BLaER1 (cell line): ENCODE data around the gene GALNT18.

Experiments
- H3K27ac ChIP-seq: shearing (Covaris generic); formaldehyde crosslinking; 2 replicates; pipeline ENCODE4 v1.8.1; 2022
- H3K27me3 ChIP-seq: shearing (Covaris generic); formaldehyde crosslinking; 2 replicates; pipeline ENCODE4 v1.8.1; 2022
- H3K36me3 ChIP-seq: shearing (Covaris generic); formaldehyde crosslinking; 2 replicates; pipeline ENCODE4 v1.8.1; 2022
- H3K4me1 ChIP-seq: shearing (Covaris generic); formaldehyde crosslinking; 2 replicates; pipeline ENCODE4 v1.8.1; 2022
- H3K4me2 ChIP-seq: shearing (Covaris generic); formaldehyde crosslinking; 2 replicates; pipeline ENCODE4 v1.8.1; 2022
- H3K4me3 ChIP-seq: shearing (Covaris generic); formaldehyde crosslinking; 2 replicates; pipeline ENCODE4 v1.8.1; 2022
- H3K9ac ChIP-seq: shearing (Covaris generic); formaldehyde crosslinking; 2 replicates; pipeline ENCODE4 v1.8.1; 2022
- H3K9me3 ChIP-seq: shearing (Covaris generic); formaldehyde crosslinking; 2 replicates; pipeline ENCODE4 v1.8.1; 2022
- H4K20me1 ChIP-seq: shearing (Covaris generic); formaldehyde crosslinking; 2 replicates; pipeline ENCODE4 v1.8.1; 2022
- Cebpa-rat ChIP-seq: shearing (Covaris generic); IDR thresholded peaks from 2 replicates; pipeline ENCODE4 v1.8.1; 2022

GALNT18 gene

DNA sequence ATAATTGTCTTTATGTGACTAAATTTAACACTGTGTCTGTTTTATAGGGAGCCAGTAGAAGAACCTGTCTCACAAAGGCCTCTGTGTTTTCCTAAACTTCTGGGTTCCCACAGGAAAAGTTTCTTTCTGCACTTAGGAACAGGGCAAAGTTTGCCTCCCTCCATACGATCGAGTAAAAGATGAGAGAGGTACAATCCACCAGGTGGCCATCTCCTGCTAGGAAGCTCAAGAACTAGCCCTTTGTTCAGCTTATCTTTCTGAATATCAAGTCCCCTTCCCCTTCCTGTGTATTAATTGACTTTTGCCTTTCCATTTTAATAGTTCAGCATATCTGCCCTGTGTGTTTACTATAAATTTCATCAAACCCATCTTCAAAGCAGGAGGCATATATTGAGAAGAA lies 286.8 kb downstream of the GALNT18 start:
- H3K4me1 ChIP-seq = no peaks in the 10 kb centered on the region
- no peak overlapping the region for H3K4me3 ChIP-seq
- no peaks in the 10 kb centered on the region for H3K36me3 ChIP-seq
- no peaks in the 10 kb centered on the region for H4K20me1 ChIP-seq
- no peak overlapping the region for H3K9ac ChIP-seq
- no peak overlapping the region for H3K4me2 ChIP-seq
- no peak for TF ChIP-seq Cebpa-rat
- H3K27me3 ChIP-seq = no peaks in the 10 kb centered on the region
- no peaks in the 10 kb centered on the region for H3K9me3 ChIP-seq
- H3K27ac ChIP-seq = no peak overlapping the region

DNA sequence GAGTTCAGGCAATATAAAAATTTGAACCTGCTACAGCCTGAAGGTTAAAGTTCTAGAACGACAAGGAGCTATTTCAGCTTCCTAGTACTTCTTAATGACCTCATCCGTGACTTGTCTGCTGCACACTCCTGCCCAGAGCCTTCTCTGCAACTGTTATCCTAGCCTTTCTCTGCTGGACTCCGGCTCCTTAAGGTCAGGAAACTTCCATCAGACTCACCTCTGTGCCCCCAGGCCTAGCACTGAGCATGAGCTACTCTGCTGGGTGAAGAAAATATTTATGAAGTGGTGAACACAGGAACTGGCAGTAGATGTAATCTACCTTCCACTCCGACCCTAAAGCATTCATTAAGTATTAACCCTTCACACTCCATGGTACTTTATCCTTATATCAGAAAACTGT lies 287.2 kb downstream of the GALNT18 start:
- no peak overlapping the region for H3K4me2 ChIP-seq
- no peaks in the 10 kb centered on the region for H3K4me1 ChIP-seq
- no peaks in the 10 kb centered on the region for H3K27me3 ChIP-seq
- no peak overlapping the region for H3K9ac ChIP-seq
- no peaks in the 10 kb centered on the region for H3K36me3 ChIP-seq
- no peaks in the 10 kb centered on the region for H3K9me3 ChIP-seq
- no peaks in the 10 kb centered on the region for H4K20me1 ChIP-seq
- TF ChIP-seq Cebpa-rat = no peak
- H3K27ac ChIP-seq = no peak overlapping the region
- no peak overlapping the region for H3K4me3 ChIP-seq

- no peak overlapping the region for H3K9ac ChIP-seq
- H3K4me2 ChIP-seq = no peak overlapping the region
- H3K4me3 ChIP-seq = no peak overlapping the region
- no peaks in the 10 kb centered on the region for H3K9me3 ChIP-seq
- peaks cover 7% of the 10 kb centered on the region for H3K4me1 ChIP-seq
- H3K27me3 ChIP-seq = no peaks in the 10 kb centered on the region
- no peaks in the 10 kb centered on the region for H4K20me1 ChIP-seq
- no peaks in the 10 kb centered on the region for H3K36me3 ChIP-seq
- no peak overlapping the region for H3K27ac ChIP-seq
- no peak for TF ChIP-seq Cebpa-rat
Measured at GRCh38 chr11:11332141-11332710, 289.6 kb downstream of the GALNT18 start.

DNA sequence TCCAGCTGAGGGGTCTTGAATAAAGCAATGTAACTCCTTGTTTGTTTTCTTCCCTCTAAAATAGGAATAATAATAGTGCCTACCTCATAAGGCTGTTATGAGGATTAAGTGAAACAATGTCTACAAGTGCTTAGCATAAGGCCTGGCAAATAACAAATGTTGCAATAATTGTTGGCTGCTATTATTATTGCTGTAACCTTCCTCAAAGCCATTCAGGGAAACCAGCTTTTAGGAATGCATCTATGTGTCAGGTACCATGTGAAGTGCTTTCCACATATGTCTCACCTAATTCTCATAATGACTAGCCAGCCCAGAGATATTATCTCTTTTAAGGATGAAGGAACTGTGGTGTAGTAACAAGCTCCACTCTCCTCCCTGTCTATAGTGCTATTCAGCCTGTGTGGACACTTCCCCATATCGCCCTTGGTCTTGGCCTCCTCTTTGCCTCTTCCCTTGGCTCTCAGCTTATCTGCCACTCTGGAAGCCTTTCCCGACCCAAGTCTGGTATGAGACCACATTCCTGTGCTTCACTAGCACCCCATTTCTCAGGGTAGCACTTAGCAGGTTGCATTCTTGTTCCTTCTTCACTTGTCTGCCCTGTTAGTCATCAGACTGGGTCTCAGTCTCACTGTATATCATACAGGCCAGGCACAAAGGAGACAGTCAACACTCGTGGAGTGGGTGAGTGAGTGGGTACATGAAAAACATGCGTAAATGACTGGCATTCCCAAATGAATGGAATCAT lies 292.6 kb downstream of the GALNT18 start:
- Histone ChIP-seq H3K4me2 (no peak overlapping the region), H3K4me3 (no peak overlapping the region), H3K4me1 (peaks cover 14% of the 10 kb centered on the region), H3K27ac (no peak overlapping the region), H3K27me3 (no peaks in the 10 kb centered on the region), H3K36me3 (no peaks in the 10 kb centered on the region), H3K9me3 (no peaks in the 10 kb centered on the region), H4K20me1 (no peaks in the 10 kb centered on the region), H3K9ac (no peak overlapping the region)
- TF ChIP-seq Cebpa-rat = no peak

- H3K9me3 ChIP-seq = no peaks in the 10 kb centered on the region
- H3K27me3 ChIP-seq = no peaks in the 10 kb centered on the region
- peaks cover 14% of the 10 kb centered on the region for H3K4me1 ChIP-seq
- H3K4me3 ChIP-seq = no peak overlapping the region
- H3K9ac ChIP-seq = no peak overlapping the region
- no peaks in the 10 kb centered on the region for H4K20me1 ChIP-seq
- no peak overlapping the region for H3K4me2 ChIP-seq
- no peak for TF ChIP-seq Cebpa-rat
- H3K27ac ChIP-seq = no peak overlapping the region
- no peaks in the 10 kb centered on the region for H3K36me3 ChIP-seq
Measured at GRCh38 chr11:11324090-11324489, 297.7 kb downstream of the GALNT18 start.

GRCh38 chr11:11322101-11322500 lies 299.7 kb downstream of the GALNT18 start:
- H3K4me1 ChIP-seq = peaks cover 6% of the 10 kb centered on the region
- no peaks in the 10 kb centered on the region for H3K27me3 ChIP-seq
- no peaks in the 10 kb centered on the region for H4K20me1 ChIP-seq
- no peak for TF ChIP-seq Cebpa-rat
- no peaks in the 10 kb centered on the region for H3K36me3 ChIP-seq
- H3K4me2 ChIP-seq = no peak overlapping the region
- no peak overlapping the region for H3K4me3 ChIP-seq
- no peak overlapping the region for H3K9ac ChIP-seq
- H3K27ac ChIP-seq = no peak overlapping the region
- no peaks in the 10 kb centered on the region for H3K9me3 ChIP-seq

DNA sequence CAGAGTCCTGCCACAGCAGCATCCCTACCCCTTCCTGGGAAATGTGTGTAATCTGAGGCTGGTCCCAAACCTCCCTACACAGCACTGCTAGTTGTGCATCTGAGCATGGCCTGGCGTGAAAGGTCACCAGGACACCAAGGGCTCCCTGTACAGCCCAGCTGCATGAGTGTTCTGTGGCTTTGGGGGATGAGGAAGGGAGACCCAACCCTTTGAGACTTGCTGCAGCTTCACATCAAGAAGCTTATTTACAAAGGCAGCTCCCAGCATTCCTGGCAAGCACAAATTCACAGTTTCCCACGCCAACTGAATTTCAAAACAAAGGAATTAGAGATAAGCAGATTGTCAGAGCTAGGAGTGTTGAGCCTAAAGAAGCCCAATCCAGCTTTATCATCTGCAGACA lies 301.0 kb downstream of the GALNT18 start:
- no peaks in the 10 kb centered on the region for H4K20me1 ChIP-seq
- H3K4me2 ChIP-seq = no peak overlapping the region
- H3K4me1 ChIP-seq = no peaks in the 10 kb centered on the region
- no peak overlapping the region for H3K27ac ChIP-seq
- no peaks in the 10 kb centered on the region for H3K9me3 ChIP-seq
- TF ChIP-seq Cebpa-rat = no peak
- no peaks in the 10 kb centered on the region for H3K27me3 ChIP-seq
- no peak overlapping the region for H3K4me3 ChIP-seq
- no peaks in the 10 kb centered on the region for H3K36me3 ChIP-seq
- H3K9ac ChIP-seq = no peak overlapping the region

DNA sequence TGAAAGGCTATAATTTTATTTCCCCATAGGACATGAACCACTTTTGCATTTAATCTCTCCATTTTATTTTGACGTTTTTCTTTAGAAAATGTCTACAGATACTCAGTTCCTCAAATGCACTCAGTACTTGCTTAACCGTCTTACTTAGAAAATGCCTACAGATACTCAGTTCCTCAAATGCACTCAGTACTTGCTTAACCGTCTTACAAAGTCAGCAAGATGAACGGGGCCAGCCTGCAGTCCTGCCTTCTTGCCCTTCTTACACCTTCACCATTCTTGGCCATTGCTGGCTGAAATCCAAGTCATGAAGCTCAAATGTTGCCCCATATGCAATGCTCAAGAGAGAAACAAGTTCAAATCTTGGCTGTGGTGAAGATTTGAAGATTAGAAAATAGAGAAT lies 302.8 kb downstream of the GALNT18 start:
- H3K4me1 ChIP-seq = no peaks in the 10 kb centered on the region

DNA sequence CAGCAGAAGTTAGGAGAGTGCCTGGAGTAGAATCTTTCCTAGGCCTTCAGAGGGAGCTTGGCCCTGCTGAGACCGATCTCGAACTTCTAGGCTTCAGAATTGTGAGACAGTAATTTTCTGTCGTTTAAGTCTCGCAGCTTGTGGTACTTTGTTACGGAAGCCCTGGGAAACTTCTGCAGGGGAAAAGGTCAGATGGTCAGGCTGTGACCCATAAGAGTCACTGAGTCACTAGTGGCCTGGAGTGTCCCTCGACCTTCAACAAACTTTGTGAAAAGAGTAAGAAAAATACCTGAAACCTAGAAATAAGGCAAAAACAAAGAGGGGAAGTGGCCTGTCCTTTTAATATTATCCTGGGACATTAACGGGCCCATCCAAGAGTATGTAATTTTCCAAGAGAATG lies 303.3 kb downstream of the GALNT18 start:
- no peaks in the 10 kb centered on the region for H3K9me3 ChIP-seq
- H3K27ac ChIP-seq = no peak overlapping the region
- no peak for TF ChIP-seq Cebpa-rat
- H3K9ac ChIP-seq = no peak overlapping the region
- no peaks in the 10 kb centered on the region for H3K4me1 ChIP-seq
- no peaks in the 10 kb centered on the region for H3K36me3 ChIP-seq
- no peak overlapping the region for H3K4me2 ChIP-seq
- no peaks in the 10 kb centered on the region for H4K20me1 ChIP-seq
- H3K4me3 ChIP-seq = no peak overlapping the region
- H3K27me3 ChIP-seq = no peaks in the 10 kb centered on the region

More for the DNA sequence above, 302.8 kb downstream of the GALNT18 start:
- H3K27ac ChIP-seq = no peak overlapping the region
- no peak overlapping the region for H3K4me3 ChIP-seq
- H3K9me3 ChIP-seq = no peaks in the 10 kb centered on the region
- H3K36me3 ChIP-seq = no peaks in the 10 kb centered on the region
- H3K9ac ChIP-seq = no peak overlapping the region
- no peaks in the 10 kb centered on the region for H3K27me3 ChIP-seq
- H4K20me1 ChIP-seq = no peaks in the 10 kb centered on the region
- no peak for TF ChIP-seq Cebpa-rat
- no peak overlapping the region for H3K4me2 ChIP-seq

- no peak overlapping the region for H3K27ac ChIP-seq
- no peak overlapping the region for H3K4me3 ChIP-seq
- H3K4me2 ChIP-seq = no peak overlapping the region
- H3K36me3 ChIP-seq = no peaks in the 10 kb centered on the region
- H3K9ac ChIP-seq = no peak overlapping the region
- H3K4me1 ChIP-seq = no peaks in the 10 kb centered on the region
- H3K9me3 ChIP-seq = no peaks in the 10 kb centered on the region
- no peak for TF ChIP-seq Cebpa-rat
- no peaks in the 10 kb centered on the region for H4K20me1 ChIP-seq
- H3K27me3 ChIP-seq = no peaks in the 10 kb centered on the region
Measured at GRCh38 chr11:11316651-11317230, 305.1 kb downstream of the GALNT18 start.
